Measurements from ENCODE around the gene GAB2.
"Not testable (repeated sequence)": the region's sequence is repeated elsewhere in the genome, so short reads cannot be mapped to it uniquely, and the experiment has no call there.

The GAB2 gene

GRCh38 chr11:78223320-78223954, 194.2 kb downstream of the GAB2 start:
- no peaks in the 10 kb centered on the region for H3K36me3 ChIP-seq (ENCODE audit: control insufficient read depth, insufficient read depth, low read length)
- H3K9ac ChIP-seq (ENCODE audit: low read length) = no peak overlapping the region

DNA sequence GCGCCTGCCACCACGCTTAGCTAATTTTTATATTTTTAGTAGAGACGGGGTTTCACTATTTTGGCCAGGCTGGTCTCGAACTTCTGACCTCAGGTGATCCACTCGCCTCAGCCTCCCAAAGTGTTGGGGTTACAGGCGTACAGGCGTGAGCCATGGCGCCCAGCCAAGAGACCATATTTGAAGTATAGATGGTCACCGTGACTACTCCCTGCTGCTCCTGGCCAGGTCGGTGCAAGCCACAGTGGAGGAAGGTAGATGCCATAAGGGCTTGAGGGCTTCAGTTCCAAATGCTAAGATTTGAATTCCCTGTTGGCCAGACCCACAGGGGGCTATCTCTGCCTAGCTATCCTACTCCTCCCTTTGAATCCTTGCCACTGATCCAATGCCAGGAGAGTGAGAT, 194.9 kb downstream of the GAB2 start:
- H3K4me1 ChIP-seq (ENCODE audit: control insufficient read depth, insufficient read depth, low read length); H3K9me3 ChIP-seq (ENCODE audit: control insufficient read depth, low read length); H3K36me3 ChIP-seq (ENCODE audit: control insufficient read depth, insufficient read depth, low read length); H3K4me3 ChIP-seq (ENCODE audit: low read length); H3K9ac ChIP-seq (ENCODE audit: low read length); H3K27me3 ChIP-seq (ENCODE audit: control insufficient read depth, insufficient read depth, low read length): not testable (repeated sequence)

More at GRCh38 chr11:78223320-78223954, 194.2 kb downstream of the GAB2 start:
- Histone ChIP-seq H3K4me1 (ENCODE audit: control insufficient read depth, insufficient read depth, low read length) (no peaks in the 10 kb centered on the region), H3K27me3 (ENCODE audit: control insufficient read depth, insufficient read depth, low read length) (no peaks in the 10 kb centered on the region), H3K4me3 (ENCODE audit: low read length) (no peak overlapping the region), H3K9me3 (ENCODE audit: control insufficient read depth, low read length) (no peaks in the 10 kb centered on the region)

- H3K4me3 ChIP-seq (ENCODE audit: low read length) = no peak overlapping the region
- no peak overlapping the region for H3K9ac ChIP-seq (ENCODE audit: low read length)
- no peaks in the 10 kb centered on the region for H3K36me3 ChIP-seq (ENCODE audit: control insufficient read depth, insufficient read depth, low read length)
- no peaks in the 10 kb centered on the region for H3K27me3 ChIP-seq (ENCODE audit: control insufficient read depth, insufficient read depth, low read length)
- H3K9me3 ChIP-seq (ENCODE audit: control insufficient read depth, low read length) = no peaks in the 10 kb centered on the region
- H3K4me1 ChIP-seq (ENCODE audit: control insufficient read depth, insufficient read depth, low read length) = no peaks in the 10 kb centered on the region
These were observed 196.0 kb downstream of the GAB2 start for GRCh38 chr11:78221396-78222315.

GRCh38 chr11:78220218-78221157, 197.1 kb downstream of the GAB2 start:
- H3K36me3 ChIP-seq (ENCODE audit: control insufficient read depth, insufficient read depth, low read length) = no peaks in the 10 kb centered on the region

GRCh38 chr11:78219493-78220217, 198.0 kb downstream of the GAB2 start:
- H3K27me3 ChIP-seq (ENCODE audit: control insufficient read depth, insufficient read depth, low read length) = no peaks in the 10 kb centered on the region
- H3K4me1 ChIP-seq (ENCODE audit: control insufficient read depth, insufficient read depth, low read length) = no peaks in the 10 kb centered on the region
- H3K4me3 ChIP-seq (ENCODE audit: low read length) = no peak overlapping the region
- no peaks in the 10 kb centered on the region for H3K36me3 ChIP-seq (ENCODE audit: control insufficient read depth, insufficient read depth, low read length)
- no peak overlapping the region for H3K9ac ChIP-seq (ENCODE audit: low read length)
- H3K9me3 ChIP-seq (ENCODE audit: control insufficient read depth, low read length) = no peaks in the 10 kb centered on the region

More at GRCh38 chr11:78220218-78221157, 197.1 kb downstream of the GAB2 start:
- no peaks in the 10 kb centered on the region for H3K9me3 ChIP-seq (ENCODE audit: control insufficient read depth, low read length)
- no peaks in the 10 kb centered on the region for H3K4me1 ChIP-seq (ENCODE audit: control insufficient read depth, insufficient read depth, low read length)
- no peak overlapping the region for H3K9ac ChIP-seq (ENCODE audit: low read length)
- H3K4me3 ChIP-seq (ENCODE audit: low read length) = no peak overlapping the region
- H3K27me3 ChIP-seq (ENCODE audit: control insufficient read depth, insufficient read depth, low read length) = no peaks in the 10 kb centered on the region

DNA sequence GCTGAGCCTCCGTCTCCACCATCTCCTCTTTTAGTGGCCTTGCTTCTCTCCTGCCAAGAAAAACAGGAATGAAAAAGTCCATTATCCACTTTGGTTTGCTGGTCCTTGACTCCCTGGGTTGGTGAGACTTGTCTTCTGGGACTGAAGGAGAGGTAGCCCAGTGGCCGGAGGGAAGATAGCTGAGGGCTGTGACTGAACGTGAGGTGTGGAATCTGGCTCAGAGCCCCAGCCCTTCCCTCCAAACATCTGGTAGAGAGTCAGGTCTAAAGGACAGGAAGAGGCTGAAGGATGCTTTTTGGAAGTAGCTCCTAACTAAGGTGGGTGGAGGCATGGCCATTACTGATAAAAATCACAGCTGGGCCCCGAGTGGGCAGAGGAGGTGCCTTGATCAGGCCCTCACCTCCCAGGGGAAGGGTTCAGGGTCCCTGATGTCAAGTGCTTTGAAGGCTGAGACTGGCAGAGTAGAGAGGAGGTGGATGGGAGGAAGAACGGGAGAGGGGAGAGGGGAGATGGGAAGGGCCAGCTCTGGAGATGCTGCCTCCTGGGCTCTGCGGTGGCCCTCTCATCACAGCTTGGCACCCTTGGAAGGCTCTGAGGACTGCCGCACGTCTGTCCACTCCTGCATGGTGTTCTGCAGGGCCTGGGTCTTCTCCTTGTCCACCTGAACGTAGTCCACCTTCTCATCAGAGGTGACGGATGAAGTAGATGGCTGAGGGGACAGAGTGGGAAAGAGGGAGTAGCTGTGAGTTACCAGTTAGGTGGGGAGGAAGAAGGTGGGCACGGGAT, 198.7 kb downstream of the GAB2 start:
- Histone ChIP-seq H3K36me3 (ENCODE audit: control insufficient read depth, insufficient read depth, low read length) (no peaks in the 10 kb centered on the region), H3K4me1 (ENCODE audit: control insufficient read depth, insufficient read depth, low read length) (no peaks in the 10 kb centered on the region), H3K9me3 (ENCODE audit: control insufficient read depth, low read length) (no peaks in the 10 kb centered on the region), H3K9ac (ENCODE audit: low read length) (no peak overlapping the region), H3K27me3 (ENCODE audit: control insufficient read depth, insufficient read depth, low read length) (no peaks in the 10 kb centered on the region), H3K4me3 (ENCODE audit: low read length) (no peak overlapping the region)

GRCh38 chr11:78217650-78218541, 199.7 kb downstream of the GAB2 start:
- H3K27me3 ChIP-seq (ENCODE audit: control insufficient read depth, insufficient read depth, low read length) = no peaks in the 10 kb centered on the region
- H3K9me3 ChIP-seq (ENCODE audit: control insufficient read depth, low read length) = no peaks in the 10 kb centered on the region
- no peak overlapping the region for H3K4me3 ChIP-seq (ENCODE audit: low read length)
- no peaks in the 10 kb centered on the region for H3K4me1 ChIP-seq (ENCODE audit: control insufficient read depth, insufficient read depth, low read length)
- no peaks in the 10 kb centered on the region for H3K36me3 ChIP-seq (ENCODE audit: control insufficient read depth, insufficient read depth, low read length)
- H3K9ac ChIP-seq (ENCODE audit: low read length) = no peak overlapping the region

DNA sequence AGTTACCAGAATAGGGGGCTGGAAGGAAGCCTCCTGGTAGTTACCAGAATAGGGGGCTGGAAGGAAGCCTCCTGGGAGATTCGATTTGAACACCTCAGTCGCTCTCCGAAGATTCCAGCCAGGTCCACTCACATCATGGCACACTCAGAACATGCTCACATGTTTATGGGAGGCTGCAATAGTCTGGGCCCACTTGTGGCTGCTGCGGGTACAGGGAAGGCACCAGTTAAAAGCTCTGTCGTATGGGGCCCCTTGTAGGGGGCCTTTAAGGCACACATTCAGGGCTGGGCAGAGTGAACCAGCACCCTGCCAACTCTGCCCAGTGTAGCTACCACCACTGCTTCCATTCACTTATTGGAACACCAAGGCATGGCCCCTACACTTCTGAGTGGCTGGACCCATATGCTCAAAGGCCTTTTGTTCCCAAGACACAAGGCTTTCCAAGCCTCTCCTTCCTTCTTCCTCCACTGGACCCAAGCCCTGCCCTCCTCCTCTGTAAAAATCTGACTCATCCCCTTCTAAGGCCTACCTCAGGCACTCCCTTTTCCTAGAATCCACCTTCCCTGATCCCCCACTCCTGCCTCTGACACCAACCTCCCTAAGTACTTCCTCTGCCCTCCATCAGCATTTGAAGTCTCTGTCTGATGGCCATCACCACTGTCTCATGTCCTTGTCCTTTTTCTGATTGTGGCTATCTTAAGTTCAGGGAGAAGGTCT, 200.9 kb downstream of the GAB2 start:
- H3K9me3 ChIP-seq (ENCODE audit: control insufficient read depth, low read length) = no peaks in the 10 kb centered on the region
- H3K4me3 ChIP-seq (ENCODE audit: low read length) = no peak overlapping the region
- no peaks in the 10 kb centered on the region for H3K4me1 ChIP-seq (ENCODE audit: control insufficient read depth, insufficient read depth, low read length)
- H3K27me3 ChIP-seq (ENCODE audit: control insufficient read depth, insufficient read depth, low read length) = no peaks in the 10 kb centered on the region
- no peak overlapping the region for H3K9ac ChIP-seq (ENCODE audit: low read length)
- no peaks in the 10 kb centered on the region for H3K36me3 ChIP-seq (ENCODE audit: control insufficient read depth, insufficient read depth, low read length)

- H3K9me3 ChIP-seq (ENCODE audit: control insufficient read depth, low read length) = no peaks in the 10 kb centered on the region
- H3K36me3 ChIP-seq (ENCODE audit: control insufficient read depth, insufficient read depth, low read length) = no peaks in the 10 kb centered on the region
- H3K4me3 ChIP-seq (ENCODE audit: low read length) = no peak overlapping the region
- no peaks in the 10 kb centered on the region for H3K4me1 ChIP-seq (ENCODE audit: control insufficient read depth, insufficient read depth, low read length)
- H3K9ac ChIP-seq (ENCODE audit: low read length) = no peak overlapping the region
- no peaks in the 10 kb centered on the region for H3K27me3 ChIP-seq (ENCODE audit: control insufficient read depth, insufficient read depth, low read length)
These were observed 201.6 kb downstream of the GAB2 start for GRCh38 chr11:78216021-78216420.
